Measurements from ENCODE around the gene DPYD. TPM values are rescaled to one million over a fixed set of nuclear protein-coding genes. Genes with fewer than 3 reads are reported as not detected.

Gene DPYD
- total RNA-seq, 1 donor from 2014 or later, result 8.1 TPM

GRCh38 chr1:97073936-97074335 lies 846.9 kb downstream of the DPYD start:
- no peaks in the 10 kb centered on the region for H3K4me1 Mint-ChIP-seq (ENCODE audit: low read depth)
- H3K36me3 Mint-ChIP-seq (ENCODE audit: insufficient read depth), result no peaks in the 10 kb centered on the region
- H3K4me3 Mint-ChIP-seq (ENCODE audit: low read depth), result no peak overlapping the region
- no peak for DNase-seq (ENCODE audit: low spot score, unreplicated experiment)
- H3K9me3 Mint-ChIP-seq (ENCODE audit: low read depth), result no peaks in the 10 kb centered on the region
- no peak overlapping the region for H3K27ac Mint-ChIP-seq
- no peaks in the 10 kb centered on the region for H3K27me3 Mint-ChIP-seq
- TF ChIP-seq CTCF (IDR thresholded peaks at IDR 0.05; ENCODE audit: unreplicated experiment), result no peak

- H3K9me3 Mint-ChIP-seq (ENCODE audit: low read depth), result no peaks in the 10 kb centered on the region
- TF ChIP-seq CTCF (IDR thresholded peaks at IDR 0.05; ENCODE audit: unreplicated experiment), result no peak
- no peak for DNase-seq (ENCODE audit: low spot score, unreplicated experiment)
- no peaks in the 10 kb centered on the region for H3K36me3 Mint-ChIP-seq (ENCODE audit: insufficient read depth)
- H3K4me3 Mint-ChIP-seq (ENCODE audit: low read depth), result no peak overlapping the region
- no peaks in the 10 kb centered on the region for H3K4me1 Mint-ChIP-seq (ENCODE audit: low read depth)
- H3K27me3 Mint-ChIP-seq, result no peaks in the 10 kb centered on the region
- H3K27ac Mint-ChIP-seq, result no peak overlapping the region
Measured at GRCh38 chr1:97073169-97073568, 847.7 kb downstream of the DPYD start.

GRCh38 chr1:97071173-97071572 lies 849.7 kb downstream of the DPYD start:
- Mint-ChIP-seq H3K36me3 (ENCODE audit: insufficient read depth) (no peaks in the 10 kb centered on the region), H3K4me1 (ENCODE audit: low read depth) (no peaks in the 10 kb centered on the region), H3K27me3 (no peaks in the 10 kb centered on the region), H3K9me3 (ENCODE audit: low read depth) (no peaks in the 10 kb centered on the region), H3K27ac (no peak overlapping the region), H3K4me3 (ENCODE audit: low read depth) (no peak overlapping the region)
- no peak for TF ChIP-seq CTCF (IDR thresholded peaks at IDR 0.05; ENCODE audit: unreplicated experiment)
- no peak for DNase-seq (ENCODE audit: low spot score, unreplicated experiment)

GRCh38 chr1:97070376-97070775 lies 850.5 kb downstream of the DPYD start:
- Mint-ChIP-seq H3K4me1 (ENCODE audit: low read depth) (no peaks in the 10 kb centered on the region), H3K27ac (no peak overlapping the region), H3K27me3 (no peaks in the 10 kb centered on the region), H3K4me3 (ENCODE audit: low read depth) (no peak overlapping the region), H3K36me3 (ENCODE audit: insufficient read depth) (no peaks in the 10 kb centered on the region), H3K9me3 (ENCODE audit: low read depth) (no peaks in the 10 kb centered on the region)
- no peak for DNase-seq (ENCODE audit: low spot score, unreplicated experiment)
- no peak for TF ChIP-seq CTCF (IDR thresholded peaks at IDR 0.05; ENCODE audit: unreplicated experiment)

- Mint-ChIP-seq H3K36me3 (ENCODE audit: insufficient read depth) (no peaks in the 10 kb centered on the region), H3K9me3 (ENCODE audit: low read depth) (no peaks in the 10 kb centered on the region), H3K4me1 (ENCODE audit: low read depth) (no peaks in the 10 kb centered on the region), H3K4me3 (ENCODE audit: low read depth) (no peak overlapping the region), H3K27me3 (no peaks in the 10 kb centered on the region), H3K27ac (no peak overlapping the region)
- DNase-seq (ENCODE audit: low spot score, unreplicated experiment), result no peak
- TF ChIP-seq CTCF (IDR thresholded peaks at IDR 0.05; ENCODE audit: unreplicated experiment), result no peak
Measured at GRCh38 chr1:97069312-97069711, 851.5 kb downstream of the DPYD start.
